GM19193 (cell line): ENCODE data around the gene NUDC.

ENCODE experiments used
- POLR2A ChIP-seq: IDR thresholded peaks from 4 replicates; pipeline ENCODE4 v1.6.1; 2011; ENCODE audit not compliant: insufficient read depth, insufficient read length; ENCODE audit errors: extremely low read depth

Gene NUDC

DNA sequence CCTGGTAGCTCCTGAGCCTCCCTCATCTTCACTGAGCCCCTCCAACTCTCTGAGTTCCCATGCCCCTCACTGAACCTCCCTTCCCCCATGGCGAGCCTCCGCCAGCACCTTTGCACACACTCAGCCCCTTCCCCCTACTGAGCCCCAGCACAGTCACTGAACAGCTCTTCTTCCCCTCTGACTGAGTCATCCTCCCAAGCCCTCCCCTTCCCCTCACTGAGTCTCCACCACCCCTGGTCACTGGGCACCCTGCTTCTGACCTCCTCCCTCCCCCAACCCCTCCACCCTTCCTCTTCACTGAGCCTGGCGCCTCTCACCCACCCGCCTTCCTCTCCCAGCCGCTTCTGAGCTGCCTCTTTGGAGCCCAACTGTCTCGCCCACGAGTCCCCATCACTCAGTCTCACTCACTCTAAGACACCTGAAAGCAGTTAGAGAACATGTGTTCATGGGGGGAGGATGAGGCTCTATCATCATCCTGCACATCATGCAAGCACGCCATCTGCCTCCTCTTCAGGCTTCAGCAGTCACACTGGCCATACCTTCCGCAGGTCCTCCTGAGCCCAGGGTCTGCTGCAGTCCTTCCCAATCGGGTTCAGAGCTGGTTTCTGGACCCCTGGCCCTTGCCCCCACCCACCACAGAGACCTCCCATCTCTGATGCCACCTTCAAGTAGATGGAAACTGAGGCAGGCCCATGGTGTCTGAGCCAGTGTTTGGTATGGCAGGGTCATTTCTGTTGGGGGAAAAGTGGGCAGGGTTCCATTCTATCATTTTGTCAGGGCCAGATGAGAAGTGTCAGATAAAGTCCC, 70.0 kb downstream of the NUDC start:
- TF ChIP-seq POLR2A: no peak

DNA sequence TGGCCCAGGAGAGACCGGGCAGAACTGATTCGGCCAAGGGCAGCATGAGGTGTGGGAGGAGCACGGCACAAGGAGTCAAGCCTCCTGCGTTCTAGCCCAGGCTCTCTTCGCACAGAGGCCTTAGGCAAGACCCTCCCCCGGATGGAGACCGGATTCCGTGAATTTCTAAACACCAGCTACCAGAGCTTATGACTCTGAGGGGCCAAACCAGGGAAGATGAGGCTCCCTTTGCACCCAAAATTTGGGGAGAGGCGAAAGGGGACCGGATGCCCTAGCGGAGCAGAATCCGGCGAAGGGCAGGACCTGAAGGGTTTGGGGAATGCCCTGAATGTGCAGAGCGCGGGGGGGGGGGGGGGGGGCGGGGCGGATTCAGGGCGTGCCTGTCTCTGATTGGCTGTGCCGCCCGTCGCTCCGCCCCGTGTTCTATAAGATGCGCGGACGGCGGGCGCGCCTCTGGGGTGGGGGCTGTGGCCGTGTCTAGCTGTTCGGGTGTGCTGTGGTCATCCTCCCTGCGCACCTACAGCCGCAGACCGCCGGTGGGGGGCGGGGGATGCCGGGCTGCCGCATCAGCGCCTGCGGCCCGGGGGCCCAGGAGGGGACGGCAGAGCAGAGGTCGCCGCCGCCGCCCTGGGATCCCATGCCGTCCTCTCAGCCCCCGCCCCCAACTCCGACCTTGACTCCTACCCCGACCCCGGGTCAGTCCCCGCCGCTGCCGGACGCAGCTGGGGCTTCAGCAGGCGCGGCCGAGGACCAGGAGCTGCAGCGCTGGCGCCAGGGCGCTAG, 71.9 kb downstream of the NUDC start, which contains the start of gene TRNP1:
Gene TRNP1, plus strand, starts transcription at position 456 of the 783 bp plus-strand sequence. Its CDS starts 95 bp downstream, at position 551.
- peak; percentile 39 for TF ChIP-seq POLR2A

DNA sequence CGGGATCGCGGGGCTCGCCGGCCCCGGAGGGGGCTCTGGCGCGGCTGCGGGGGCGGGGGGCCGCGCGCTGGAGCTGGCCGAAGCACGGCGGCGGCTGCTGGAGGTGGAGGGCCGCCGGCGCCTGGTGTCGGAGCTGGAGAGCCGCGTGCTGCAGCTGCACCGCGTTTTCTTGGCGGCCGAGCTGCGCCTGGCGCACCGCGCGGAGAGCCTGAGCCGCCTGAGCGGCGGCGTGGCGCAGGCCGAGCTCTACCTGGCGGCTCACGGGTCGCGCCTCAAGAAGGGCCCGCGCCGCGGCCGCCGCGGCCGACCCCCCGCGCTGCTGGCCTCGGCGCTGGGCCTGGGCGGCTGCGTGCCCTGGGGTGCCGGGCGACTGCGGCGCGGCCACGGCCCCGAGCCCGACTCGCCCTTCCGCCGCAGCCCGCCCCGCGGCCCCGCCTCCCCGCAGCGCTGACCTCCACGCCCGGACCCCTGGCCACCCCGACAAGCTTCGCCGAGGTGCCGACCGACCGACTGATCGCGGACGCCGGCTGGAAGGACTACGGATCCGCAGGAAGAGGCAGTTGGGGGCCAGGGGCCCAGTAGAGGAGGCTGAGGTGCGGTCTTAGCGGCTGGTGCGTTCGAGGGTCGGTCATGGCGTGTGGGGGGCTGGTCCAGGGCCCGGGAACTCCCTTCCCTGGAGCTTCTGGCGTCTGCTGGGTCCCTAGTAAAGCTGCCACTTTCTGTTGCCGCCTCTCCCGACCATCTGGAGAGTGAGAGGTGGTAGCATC, 72.7 kb downstream of the NUDC start:
- no peak for TF ChIP-seq POLR2A

DNA sequence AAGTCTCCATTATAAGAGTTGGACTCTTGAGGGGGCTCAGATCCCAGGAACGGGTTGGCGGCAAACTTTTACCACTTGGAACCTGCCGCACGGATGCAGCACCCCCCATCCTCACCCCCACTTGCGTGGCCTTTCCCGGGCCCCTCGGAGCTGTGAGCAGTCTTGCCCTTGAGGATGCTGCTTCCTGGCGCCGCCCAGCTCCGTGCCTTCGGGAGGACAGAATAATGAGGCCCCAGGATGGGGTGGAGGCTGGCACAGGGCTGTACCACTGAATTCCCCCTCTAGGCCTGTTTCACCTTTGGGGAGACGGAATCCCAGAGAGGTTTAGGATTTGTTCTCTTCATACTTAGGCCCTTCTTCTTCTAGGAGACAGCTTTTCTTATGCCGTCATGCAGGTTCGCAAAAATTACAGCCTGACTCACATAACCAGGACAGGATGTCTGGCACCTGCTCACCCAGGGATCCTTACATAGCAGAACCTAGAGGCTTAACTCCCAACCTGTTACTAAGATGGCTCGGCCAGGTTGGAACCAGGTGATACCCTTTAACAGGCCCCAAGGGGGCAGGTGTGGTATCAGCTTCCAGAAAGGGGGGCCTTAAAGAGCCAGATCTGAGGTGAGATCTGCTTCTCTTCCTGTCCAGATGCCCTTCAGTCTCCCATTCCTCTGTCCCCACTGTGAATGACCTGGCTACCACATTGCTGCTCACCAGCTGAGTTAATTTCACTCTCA, 73.4 kb downstream of the NUDC start:
- no peak for TF ChIP-seq POLR2A

DNA sequence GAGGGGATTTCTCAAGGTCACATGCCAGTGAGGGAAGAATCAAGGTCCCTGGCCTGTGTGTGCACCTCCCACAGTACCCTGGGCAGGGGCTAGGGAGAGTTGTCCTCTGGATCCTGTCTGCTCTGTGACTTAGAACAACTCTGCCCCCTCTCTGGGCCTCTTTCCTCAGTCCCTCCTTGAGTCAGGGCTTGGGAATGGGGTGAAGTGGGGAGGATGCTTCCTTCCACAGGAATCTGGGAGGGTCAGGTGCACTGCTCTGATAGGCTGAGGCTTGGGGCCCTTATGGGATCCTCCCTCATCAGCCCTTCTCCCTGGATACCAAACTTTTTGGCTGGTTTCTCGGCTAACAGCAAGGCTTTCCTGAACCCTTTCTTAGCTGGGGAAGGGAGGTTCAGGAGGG, 74.5 kb downstream of the NUDC start:
- TF ChIP-seq POLR2A: no peak
